Subcutaneous preadipocyte (primary cell): ENCODE measurements around the gene MRAP. TPM values are rescaled to one million over a fixed set of nuclear protein-coding genes. Genes with fewer than 3 reads are reported as not detected.

ENCODE experiments used
- total RNA-seq: library from RNA; depleted of rRNA; stranded (reverse); fragments of >200 nt; gene quantifications from 2 replicates; pipeline ENCODE4 v1.2.3, GENCODE V29; 2012

MRAP gene
- total RNA-seq = not detected in 2 replicates

DNA sequence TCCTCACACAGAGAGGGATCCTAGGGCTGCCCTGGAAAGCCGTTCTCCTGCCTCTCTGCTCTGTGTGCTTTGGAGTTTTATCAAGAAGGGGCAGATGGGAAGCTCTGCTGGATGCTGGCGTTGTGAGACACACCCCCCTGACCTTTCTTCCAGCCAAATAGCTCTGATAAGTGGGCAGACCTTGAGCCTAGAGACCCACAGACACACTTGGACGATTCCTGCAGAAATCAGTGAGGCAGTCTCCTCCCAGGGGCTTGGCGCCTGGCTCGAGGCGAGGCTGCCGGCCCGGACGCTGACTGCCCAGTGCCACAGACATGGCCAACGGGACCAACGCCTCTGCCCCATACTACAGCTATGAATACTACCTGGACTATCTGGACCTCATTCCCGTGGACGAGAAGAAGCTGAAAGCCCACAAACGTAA is at the start of gene MRAP:
MRAP (plus strand) TSS at position 198 of the 424 bp plus-strand sequence; CDS start at position 315, 117 bp downstream.

GRCh38 chr21:32278518-32279376 is 19.9 kb upstream of the MRAP start, which contains the start of gene MIS18A:
MIS18A (minus strand) TSS chr21:32279049; CDS start chr21:32279014, 35 bp downstream.

Other genes with a start within 250 kb of the MRAP start
- gene MIS18A, start 19.8 kb upstream of the MRAP start, total RNA-seq = 10.3 and 11.9 TPM in 2 replicates
- 26.5 and 41.6 TPM in 2 replicates for gene URB1, start 94.2 kb downstream of the MRAP start, total RNA-seq
- 7.2 and 8.5 TPM in 2 replicates for gene EVA1C, start 113.9 kb downstream of the MRAP start, total RNA-seq